GM18907 (cell line): ENCODE data around the gene XPO1.

ENCODE experiments used
- ATAC-seq: cut with Tn5 transposase; IDR thresholded peaks from one replicate; pipeline ENCODE4 v1.9.1; 2021; ENCODE audit warnings: mild to moderate bottlenecking, moderate library complexity; ENCODE audit not compliant: unreplicated experiment

The XPO1 gene

DNA sequence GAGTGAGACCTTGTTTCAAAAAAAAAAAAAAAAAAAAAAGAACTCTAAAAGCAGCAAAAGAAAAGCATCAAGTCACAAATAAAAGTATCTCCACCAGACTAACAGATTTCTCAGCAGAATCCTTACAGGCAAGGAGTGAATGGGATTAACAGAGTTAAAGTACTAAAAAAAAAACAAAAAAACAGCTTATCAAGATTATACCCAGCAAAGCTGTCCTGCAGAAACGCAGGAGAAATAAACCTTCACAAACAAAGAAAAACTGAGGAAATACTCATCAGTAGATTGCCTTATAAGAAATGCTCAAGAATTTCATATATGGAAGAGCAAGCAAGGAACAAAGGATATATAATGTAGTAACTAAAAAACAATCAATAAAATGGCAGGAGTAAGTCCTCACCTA, 102.9 kb downstream of the XPO1 start:
- no peak for ATAC-seq

DNA sequence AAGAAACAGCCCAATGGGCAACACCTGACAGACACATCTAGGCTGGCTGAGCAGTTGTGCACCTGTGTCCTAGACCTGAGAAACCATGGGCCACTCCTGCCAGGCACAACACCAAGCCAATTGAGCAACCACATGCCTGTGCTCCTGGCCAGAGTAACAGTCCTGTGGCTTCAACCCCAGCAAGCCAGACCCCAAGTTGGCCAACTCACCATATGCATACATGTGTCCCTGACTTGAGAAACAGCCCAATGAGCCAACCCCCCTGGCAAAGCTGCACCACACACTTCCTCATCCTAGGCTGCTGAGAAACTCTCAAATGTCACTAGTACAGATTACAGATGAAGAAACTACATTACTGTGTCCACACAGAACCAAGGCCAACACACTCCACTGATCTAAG, 103.8 kb downstream of the XPO1 start:
- ATAC-seq: peak; percentile 44

DNA sequence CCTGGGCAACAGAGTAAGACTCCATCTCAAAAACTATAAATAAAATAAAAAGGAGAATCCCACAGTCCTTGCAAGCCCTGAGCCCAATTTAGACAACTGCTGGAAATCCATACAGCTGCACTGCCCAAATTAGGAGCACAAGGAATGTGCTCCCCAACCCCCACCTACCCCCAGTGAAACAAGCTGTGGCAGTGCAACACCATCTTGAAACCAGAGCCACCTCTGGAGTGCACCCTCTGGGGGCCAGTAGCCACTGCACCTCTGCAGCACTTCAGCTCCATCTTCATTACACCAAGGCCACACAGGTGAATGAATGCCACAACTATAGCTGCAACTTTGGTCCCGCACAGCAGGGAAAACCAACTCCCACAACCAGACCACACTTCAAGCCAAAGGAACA, 104.5 kb downstream of the XPO1 start:
- ATAC-seq: no peak

DNA sequence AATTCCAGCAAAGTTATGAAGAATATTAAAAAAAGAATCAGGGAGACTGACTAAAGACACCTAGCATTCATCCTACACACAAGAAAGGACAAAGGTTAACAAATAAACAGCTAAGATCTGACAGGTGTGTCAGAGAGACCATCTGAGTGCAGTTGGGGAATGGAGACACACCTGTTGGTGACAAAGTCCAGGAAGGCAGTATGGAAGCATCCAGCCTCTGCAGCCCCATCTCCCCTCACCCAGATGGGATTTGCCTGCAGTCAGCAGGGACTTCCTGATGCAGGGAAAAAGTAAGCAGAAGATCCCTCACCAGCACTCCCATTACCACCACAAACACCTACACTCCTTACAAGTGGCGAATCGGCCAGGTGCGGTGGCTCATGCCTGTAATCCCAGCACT, 105.2 kb downstream of the XPO1 start:
- no peak for ATAC-seq

DNA sequence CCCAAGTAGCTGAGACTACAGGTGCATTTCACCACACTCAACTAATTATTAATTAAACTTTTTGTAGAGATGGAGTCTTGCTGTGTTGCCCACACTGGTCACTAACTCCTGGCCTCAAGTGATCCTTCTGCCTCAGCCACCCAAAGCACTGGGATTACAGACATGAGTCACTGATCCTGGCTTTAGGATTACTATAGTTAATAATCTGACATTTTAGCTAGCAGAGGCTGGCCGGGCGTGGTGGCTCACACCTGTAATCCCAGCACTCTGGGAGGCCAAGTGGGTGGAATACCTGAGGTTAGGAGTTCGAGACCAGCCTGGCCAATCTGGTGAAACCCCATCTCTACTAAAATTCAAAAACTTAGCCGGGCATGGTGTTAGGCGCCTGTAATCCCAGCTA, 106.8 kb downstream of the XPO1 start:
- ATAC-seq: no peak
